ENCODE results near the gene MYMK.

MYMK gene

DNA sequence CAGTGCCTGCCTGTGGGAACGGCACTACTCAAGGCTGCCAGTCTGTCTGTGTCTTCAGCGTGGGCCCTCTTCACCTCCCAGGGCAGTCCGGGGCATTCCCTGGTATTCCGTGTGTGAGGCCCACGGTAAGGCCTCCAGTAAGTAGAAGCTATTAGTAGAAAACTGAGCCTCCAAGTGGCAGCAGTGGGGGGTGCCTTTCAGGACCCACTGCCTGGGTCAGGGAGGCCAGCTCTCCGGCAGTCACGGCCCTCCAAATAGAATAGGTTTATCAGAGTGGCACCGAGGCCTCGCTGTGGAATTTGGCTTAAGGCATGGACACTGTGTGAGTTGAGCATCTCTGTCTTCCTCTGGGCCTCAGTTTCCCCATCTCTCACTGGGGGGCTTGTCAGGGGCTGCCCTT lies 32.8 kb upstream of the MYMK start:
- no peak for DNase-seq

DNA sequence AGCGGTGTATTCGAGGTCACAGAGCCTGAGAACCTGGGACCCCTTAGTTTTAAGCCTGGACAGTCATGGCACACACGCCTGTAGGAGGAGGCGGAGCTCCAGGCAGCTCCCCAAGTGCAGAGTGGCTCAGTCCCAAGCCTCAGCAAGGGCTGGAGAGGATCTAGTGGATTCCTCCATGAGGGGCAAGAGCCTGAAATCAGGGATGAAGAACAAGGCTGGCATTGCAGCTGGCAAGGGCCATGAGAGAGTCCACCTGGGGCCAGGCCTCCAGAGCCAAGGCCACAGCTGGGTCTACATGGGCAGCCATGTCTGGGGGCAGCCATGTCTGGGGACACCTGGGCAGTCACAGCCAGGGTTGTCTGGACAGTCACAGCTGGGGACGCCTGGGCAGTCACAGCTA lies 31.6 kb upstream of the MYMK start:
- no peak for DNase-seq

DNA sequence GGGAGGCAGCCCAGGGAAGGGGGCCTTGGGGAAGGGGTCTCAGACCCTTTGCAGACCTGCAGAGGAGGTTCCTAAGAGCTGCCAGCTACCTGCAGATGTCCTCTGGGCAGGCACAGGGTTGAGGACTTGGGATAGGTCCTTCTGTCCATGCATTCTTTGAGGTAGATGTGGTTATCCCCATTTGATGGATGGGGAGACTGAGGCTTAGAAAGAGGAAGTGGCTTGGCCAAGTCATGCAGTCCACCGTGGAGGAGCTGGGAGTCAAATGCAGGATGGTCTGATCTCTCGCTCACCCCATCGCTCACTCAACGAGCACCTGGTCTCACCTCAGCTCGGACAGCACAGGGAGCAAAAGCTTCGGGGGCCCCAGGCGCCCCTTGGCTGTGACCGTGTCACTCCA lies 30.0 kb upstream of the MYMK start:
- no peak for DNase-seq

DNA sequence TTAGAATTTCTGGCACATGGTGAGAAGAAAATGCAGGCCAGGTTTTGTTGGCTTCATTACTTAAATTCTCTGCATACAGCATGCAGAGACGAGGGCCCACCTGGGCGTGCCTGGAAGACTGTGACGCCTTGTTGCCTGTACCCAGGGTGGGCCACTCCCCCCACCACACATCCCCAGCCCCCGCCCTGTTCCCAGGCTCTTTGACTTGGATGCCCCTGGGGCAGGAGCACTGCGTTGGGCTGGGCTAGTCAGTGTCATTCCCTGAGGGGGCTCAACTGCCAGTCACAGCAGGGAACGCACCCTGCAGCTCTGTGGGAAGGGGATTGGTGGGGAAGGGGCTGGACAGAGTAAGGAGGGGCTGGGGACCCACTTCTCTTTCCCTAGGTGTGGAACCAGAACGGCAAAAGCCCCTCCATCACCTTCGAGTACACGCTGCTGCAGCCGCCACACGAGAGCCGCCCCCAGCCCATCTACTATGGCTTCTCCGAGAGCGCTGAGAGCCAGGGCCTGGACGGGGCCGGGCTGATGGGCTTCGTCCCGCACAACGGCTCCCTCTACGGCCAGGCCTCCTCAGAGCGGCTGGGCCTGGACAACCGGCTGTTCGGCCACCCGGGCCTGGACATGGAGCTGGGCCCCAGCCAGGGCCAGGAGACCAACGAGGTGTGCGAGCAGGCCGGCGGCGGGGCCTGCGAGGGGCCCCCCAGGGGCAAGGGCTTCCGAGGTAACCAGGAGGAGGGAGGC lies 29.4 kb upstream of the MYMK start:
- DNase-seq = no peak

DNA sequence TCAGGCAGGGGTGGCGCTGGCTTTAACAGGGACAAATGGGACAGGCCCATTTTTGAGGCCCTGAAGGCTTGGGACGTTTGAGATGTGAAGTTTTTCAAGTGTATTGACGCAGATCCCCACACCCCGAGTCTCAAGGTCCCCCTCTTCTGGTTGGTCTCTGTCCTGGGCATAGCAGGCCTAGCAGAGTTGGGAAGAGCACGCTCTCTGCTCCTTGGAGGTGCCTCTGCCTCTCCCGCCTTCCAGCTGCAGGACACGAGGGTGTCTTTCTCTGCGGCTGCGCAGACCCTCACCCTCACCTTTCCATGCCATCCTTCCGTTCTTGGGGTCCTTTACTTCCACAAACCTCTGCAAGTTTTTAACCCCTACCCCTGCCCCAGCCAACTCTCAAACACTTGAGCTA lies 28.4 kb upstream of the MYMK start:
- no peak for DNase-seq

DNA sequence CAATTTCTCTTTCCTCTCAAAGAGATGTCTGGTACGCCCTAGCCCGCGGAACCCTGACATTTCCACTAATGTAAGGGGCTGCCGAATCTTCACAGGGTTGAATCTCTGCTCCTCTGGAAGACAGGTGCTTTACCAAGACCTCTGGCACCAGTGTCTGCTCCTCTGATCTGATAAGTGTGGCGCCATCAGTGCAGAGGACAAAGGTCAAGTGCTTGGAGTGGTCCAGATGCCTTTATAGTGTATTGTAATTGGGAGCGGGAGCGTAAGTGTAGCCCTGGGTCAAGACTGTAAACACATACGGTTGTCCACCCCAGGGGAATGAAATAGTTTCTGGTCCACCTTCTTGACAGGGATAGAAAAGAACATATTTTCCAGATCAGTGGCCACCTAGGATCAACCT lies 27.5 kb upstream of the MYMK start:
- DNase-seq = no peak

DNA sequence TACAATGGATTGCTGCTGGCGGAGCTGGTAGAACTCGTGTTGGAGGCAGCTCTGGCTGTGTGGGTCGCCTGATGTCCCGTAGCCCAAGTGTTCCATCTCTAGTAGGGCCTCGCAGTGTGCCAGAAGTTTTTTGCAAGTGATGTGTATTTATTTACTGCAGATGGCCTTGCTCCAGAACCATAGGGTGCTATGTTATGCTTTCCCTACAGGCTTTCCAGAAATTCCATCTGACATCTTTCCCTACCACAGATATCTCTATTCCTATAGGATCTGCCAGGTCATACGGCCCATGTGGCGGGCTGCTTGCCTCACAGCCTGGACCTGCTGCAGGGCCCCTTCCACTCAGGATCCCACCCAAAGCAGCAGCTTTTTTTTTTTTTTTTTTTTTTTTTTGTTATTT lies 26.7 kb upstream of the MYMK start:
- no peak for DNase-seq

DNA sequence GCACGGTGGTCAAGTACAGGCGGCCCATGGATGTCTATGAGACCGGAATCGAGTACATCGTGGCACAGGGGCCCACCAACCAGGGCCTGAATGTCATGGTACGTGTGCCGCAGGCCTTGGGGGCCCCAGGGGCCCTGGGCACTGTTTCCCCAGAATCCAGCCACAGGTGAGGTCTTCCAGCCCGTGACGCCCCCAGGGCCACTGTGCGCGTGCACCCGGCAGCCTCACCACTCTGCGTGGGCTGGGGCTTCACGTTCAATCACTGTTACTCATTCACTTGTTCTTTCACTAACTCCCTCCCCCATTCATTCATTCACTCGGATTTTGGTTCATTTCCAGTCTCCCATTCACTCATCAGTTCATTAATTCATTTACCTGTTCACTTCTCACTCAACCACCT lies 22.4 kb upstream of the MYMK start:
- DNase-seq = no peak

DNA sequence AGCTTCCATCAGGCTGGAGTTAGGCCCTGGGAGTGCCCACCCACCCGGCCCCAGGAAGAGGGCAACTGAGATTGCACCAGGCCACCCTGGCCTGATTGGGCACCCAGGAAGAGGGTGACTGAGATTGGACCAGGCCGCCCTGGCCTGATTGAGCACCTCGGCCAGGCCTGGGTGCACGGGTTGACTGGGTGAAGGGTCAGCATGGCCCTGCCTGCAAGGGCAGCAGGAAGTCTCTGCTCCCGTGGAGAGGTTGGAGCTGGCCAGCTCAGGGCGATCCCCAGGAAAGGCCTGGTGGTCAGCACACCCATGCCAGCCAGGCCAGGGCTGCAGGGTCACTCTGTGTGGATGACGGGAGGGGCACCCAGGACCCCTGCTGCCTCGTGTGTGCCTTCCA lies 21.5 kb upstream of the MYMK start:
- DNase-seq = no peak

DNA sequence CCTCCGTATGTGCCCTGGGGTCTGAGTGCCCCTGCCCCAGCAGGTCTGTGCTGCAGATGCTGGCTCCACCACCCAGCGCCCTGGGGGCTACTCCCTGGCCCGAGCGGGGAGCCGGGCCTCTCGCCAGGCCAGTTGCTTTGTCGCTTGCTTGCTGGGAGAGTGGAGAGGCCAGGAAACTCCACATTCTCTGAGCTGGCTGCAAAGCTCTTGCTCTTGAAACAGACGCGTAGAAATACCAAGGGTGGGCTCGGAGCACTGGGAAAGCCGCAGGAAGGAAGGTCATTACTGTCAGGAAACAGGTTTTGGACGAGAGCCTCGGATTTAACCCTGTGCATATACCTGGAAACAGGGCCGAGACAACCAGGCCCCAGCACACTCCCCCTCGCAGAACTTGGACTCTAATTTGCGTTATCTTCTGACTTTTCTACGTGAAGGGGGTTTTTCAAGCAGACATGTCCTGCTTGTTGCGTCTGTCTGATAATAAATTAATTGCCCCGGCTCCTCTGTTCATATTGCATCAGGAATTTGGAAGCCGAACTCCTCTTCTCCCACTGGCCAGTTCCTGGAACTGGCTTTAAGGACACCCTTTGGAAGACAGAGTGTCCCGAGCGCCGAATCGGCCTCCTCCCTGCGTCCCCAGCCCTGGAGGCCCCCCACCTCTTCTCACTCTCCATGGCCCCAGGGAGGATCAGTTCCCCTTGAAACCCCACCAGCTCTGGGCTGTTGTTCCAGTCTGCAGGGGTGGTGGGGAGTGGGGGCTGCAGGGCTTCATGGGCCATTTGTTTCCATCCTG lies 20.9 kb upstream of the MYMK start:
- no peak for DNase-seq

DNA sequence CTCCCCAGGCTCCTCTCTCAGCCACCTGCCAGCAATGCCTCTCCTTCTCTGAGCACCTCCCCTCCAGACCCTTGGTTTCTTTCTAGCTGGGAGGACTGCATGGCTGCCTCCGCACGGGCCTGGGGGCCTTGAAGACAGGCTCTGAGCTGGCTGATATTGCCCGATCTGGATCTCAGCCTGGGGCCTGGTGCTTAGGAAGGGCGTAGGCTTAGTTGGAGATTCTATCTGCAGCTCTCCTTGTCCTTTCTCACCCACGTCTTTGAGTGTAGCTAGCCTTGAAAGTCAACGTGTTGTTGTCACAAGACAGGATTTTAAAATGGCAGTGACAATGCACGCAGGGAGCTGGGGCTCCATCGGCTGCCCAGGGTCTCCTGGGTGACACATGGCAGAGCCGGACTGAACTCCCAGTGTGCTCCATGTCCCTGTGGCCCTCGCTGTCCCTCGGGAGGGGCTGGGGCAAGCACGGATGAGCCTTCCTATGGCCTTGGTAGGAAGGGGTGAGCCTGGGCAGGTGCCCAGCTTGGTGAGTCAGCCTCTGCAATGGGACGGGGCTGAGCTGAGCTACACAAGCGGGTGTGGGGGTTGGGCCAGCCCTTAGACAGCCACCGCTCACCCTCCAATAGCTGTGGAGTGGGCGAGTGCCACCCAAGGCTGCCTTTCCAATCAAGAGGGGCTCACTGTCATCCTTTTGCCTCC lies 19.2 kb upstream of the MYMK start:
- no peak for DNase-seq

DNA sequence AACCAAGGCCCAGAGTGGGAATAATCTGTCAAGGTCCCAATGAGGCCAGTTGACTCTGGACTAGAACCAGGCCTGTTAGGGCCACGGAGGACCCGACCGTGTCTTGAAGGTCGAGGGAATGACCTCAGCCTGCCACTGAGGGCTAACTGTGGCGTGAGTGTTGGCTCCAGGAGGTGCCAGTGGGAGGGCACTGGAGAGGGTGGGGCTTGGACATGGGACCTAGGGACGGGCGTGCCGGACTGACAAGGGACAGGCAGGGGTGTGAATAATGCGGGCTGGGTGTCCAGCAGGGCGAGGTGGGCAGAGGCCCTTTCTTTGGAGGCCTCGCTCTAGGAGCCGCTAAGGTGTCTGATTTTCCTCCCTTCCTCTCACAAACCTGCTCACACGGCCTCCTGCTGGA lies 17.2 kb upstream of the MYMK start:
- no peak for DNase-seq

DNA sequence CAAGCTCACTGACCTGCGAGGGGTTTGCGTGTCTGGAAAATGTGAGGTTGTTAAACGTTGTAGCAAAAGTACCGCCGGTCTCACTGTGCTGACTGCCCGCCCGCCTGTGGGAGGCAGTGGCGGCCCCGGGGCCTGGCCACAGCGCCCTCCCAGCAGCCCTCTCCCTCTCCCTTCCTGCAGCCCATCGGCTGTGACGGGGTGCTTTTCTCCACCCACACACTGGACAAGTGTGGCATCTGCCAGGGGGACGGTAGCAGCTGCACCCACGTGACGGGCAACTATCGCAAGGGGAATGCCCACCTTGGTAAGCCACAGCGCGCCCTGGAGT lies 15.9 kb upstream of the MYMK start:
- no peak for DNase-seq

DNA sequence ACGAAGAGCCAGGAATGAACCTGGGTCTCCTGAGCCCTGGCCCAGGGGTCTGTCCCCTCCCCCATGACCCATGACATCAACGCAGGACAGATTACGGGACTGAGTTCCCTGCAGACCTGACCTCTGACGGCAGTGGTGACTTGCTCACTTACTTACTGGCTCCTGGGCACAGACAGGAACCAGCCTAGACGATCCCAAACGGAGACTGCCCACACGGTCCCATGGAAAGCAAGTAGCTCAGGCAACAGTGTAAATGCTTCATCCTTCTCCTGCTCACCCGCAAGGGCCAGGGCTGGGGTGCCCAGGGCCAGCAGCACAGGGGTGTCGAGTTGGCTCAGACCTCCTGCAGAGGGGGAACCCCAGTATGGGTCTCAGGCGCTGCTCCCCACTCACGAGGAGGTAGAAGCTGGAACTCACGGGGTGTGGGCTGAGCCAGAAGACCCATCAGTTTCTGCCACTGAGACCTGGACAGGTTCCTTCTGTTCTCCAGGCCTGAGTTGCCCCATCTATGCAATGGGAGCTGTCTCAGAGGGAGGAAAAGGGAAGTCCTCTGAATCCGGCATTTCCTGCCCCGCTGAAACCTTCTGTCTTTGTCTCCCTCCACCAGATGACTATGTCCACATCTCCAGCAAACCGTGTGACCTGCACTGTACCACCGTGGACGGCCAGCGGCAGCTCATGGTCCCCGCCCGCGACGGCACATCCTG lies 15.4 kb upstream of the MYMK start:
- no peak for DNase-seq

DNA sequence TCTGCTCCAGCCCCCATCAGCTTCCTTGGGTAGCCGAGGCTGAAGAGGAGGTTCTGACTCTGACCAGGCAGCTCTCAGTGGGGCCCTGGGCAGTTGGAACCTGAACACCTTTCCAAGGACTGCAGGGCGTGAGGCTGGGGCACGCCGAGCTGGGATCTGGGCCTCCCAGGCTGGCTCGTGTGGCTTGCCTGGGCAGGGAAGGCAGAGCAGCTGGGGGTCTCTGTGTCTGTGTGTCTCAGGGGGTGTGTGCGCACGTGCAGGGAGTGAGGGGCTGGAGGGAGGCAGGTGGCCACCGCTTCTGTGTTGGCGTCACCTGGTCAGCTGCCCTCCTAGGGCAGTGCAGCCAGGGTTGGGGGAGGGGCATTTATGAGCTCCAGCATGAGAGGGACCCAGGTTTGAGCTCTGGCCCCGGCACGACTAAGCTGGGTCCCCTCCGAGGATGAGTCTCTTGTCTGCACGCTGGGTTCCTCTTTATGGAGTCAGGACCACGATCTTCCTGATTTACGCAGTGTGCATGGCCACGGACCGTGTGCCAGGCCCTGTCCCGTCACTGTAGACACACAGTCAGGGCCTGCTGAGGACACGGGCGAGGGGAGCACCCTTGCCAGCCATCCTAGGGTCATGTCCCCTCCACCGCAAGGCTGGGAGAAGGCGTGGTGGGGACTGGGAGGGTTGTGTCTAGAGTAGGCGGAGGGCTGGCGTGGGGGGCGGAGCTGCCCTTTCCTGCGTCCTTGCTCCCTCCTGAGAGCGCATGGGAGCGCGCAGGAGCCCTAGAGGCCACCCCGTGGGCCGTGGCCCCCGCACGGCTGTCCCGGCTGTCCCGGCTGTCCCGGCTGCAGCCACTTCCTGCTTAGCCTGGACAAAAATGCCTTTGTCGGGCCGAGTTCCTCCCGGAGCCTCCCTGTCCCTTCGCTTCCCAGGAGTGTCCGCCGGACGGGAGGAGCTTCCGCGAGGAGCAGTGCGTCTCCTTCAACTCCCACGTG lies 14.4 kb upstream of the MYMK start:
- no peak for DNase-seq

DNA sequence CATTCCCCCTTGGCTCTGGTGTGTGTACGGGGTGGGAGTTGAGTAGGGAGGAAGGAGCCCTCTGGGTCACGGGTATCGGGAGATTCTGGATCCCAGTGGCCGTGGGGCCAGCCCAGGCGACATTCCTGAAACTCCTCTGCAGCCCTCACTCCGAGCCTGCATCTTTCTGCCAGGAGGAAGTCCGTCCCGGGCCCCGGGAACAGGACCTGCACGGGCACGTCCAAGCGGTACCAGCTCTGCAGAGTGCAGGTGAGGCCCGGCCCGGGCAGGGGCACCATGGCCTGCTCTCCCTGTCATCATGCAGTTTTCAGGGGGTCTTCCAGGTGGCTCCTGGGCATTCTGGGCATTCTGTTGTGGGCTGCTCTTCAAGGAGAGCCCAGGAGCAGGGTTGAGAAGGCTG lies 13.4 kb upstream of the MYMK start:
- DNase-seq = no peak

DNA sequence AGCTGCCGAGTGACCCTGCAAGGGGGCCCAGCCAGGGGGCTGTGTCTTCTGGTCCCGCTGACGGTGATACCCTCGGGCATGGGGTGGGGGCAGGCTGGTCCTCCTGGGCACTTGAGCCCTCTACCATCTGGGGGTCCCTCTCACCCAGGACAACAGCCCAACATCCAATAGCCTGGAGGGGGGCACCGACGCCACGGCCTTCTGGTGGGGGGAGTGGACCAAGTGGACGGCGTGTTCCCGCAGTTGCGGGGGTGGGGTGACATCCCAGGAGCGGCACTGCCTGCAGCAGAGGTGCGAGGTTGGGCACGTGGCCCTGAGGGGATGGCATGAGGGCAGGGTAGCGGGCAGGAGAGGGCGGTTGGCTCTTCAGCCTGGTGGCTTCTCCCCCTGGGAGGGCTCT lies 12.5 kb upstream of the MYMK start:
- no peak for DNase-seq

DNA sequence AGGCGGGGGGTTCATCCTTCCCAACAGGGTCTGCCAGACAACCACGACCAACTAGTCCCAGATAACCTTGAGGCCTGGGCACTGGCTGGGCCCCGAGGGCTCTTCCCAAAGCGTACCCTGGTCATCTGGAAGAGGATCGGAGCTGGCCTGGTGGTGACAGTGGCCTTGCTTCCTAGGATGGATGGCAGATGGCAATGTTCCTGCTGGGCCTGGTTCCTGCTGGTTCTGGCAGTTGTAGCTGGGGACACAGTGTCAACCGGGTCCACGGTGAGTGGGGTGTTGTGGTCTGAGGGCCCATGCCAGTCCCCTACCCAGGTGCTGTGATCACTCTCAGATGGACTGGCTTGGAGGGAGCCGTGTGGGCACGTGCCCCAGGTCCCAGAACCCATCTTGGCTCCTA lies 11.8 kb upstream of the MYMK start:
- no peak for DNase-seq

DNA sequence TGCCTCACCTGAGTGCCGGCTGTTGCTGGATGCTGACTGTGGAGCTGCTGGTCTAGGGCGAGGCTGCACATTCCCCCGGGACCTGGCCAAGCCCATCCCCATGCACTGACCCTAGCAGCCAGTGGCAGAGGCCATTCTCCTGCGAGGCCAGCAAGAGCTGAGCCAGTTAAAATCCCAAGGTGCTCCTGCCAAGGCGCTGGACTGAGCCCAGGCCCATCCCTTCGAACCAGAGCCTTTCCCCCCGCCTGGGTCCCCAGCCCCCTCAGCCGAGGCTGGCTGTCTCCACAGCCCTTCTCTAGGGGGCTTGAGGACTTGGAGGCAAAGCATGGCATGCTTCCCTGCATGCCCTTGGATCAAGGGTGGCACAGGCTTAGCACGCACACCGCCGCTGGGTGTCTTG lies 11.3 kb upstream of the MYMK start:
- no peak for DNase-seq

DNA sequence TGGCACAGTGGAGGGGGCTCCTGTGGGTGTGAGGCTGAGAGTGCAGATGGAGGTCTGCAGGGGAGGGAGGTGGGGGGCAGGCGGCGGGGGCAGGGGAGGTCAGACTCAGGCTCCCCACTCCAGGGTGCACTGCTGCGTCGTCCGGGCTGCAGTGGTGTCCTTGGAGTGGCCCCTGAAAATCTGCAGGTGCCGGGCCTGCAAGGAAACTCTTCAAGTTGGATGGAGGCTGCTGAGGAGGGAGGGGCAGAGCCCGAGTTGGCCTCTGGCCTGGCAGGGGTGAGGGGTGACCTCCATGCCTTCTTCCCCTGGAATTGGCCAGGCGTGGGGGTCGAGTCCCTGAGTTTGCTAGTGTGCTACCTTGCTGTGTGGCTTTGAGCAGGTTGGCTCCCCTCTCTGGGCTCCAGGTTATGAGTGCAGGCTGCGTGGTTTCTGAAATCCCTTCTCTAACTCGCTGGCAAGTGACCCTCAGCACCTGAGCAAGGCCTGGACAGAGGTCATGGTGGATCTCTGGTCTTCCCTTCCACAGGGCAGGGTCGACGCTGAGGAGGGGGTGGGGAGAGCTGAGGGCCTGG lies 10.6 kb upstream of the MYMK start:
- DNase-seq = no peak

DNA sequence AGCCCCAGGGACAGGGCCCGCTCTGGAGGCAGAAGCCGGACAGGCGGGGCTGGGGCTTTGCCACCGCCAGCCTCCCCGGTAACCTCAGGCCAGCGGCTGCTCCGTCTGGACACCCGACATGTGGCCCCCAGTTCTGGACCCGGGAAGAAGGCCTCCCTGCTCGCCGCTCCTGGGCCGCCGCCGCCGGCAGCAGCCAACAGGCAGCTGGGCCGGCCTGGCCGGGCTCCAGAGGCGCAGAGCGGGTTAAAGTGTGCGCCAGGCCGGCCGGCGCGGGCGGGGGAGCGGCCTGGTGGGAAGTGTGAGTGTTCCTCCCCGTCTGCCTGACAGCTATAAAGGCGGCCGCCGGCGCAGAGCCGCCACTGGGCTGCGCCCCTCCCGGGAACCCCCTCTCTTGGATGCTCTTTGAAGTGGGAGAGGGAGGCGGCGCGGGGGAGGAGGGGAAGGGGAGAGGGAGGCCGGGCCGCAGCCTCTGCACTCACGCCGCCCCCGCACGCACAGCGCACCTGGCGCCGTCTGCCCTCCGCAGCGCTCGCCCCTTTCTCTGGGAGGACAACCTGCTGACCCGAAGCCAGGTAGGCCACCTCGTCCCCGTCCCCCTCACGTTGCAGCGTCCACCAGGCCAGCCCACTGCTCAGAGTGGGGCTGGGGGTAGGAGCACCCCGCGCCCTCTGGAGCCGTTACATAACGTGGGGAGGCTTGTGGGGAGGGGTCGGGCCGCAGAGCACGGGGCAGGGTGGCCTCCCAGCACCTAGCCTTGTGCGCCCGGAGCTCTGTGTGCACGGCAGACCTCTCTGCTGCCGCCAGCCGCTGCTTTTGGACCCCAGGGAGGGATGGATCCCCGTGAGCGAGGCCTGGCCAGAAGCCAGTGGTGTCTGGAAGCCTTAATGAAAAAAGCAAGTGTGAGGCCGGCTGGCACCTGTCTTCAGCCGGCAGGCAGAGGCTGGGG lies 9.9 kb upstream of the MYMK start, which contains the start of gene ADAMTSL2:
Gene ADAMTSL2 (plus strand): TSS at position 359 of the 946 bp plus-strand sequence. CDS start 2,009 bp downstream, outside the sequence.
- DNase-seq = no peak

All from SIG-M5 (cell line).